HepG2 (cell line): ENCODE measurements around the gene IMPDH1. TPM values are rescaled to one million over a fixed set of nuclear protein-coding genes. Genes with fewer than 3 reads are reported as not detected.

ENCODE experiments used
- FOSL1 ChIP-seq: sonication (generic); formaldehyde crosslinking; IDR thresholded peaks from 2 replicates; pipeline ENCODE4 v1.9.0; 2021; ENCODE audit warnings: missing genetic modification reagents, borderline replicate concordance
- FOXO1 ChIP-seq: sonication (generic); formaldehyde crosslinking; IDR thresholded peaks from 2 replicates; pipeline ENCODE4 v1.4.0; 2020; ENCODE audit warnings: missing genetic modification reagents
- GMEB1 ChIP-seq: sonication (generic); formaldehyde crosslinking; IDR thresholded peaks from 2 replicates; pipeline ENCODE4 v1.5.1; 2020; ENCODE audit warnings: missing genetic modification reagents, mild to moderate bottlenecking, borderline replicate concordance
- MAZ ChIP-seq, 2 experiments: sonication (generic) in 1 of 2; formaldehyde crosslinking in 1 of 2; IDR thresholded peaks; 2 replicates each; pipeline versions ENCODE4 v1.5.0 to v1.6.1; 2012 to 2020; ENCODE audit warnings: low read depth in 2 of 2, mild to moderate bottlenecking in 2 of 2, borderline replicate concordance in 1 of 2, improper control_type of control experiment in 1 of 2, low read length in 1 of 2, missing genetic modification reagents in 1 of 2, moderate library complexity in 1 of 2
- MIER2 ChIP-seq: IDR thresholded peaks from 2 replicates; pipeline ENCODE4 v1.6.1; 2016; ENCODE audit warnings: missing biosample characterization, missing genetic modification reagents
- PLRG1 ChIP-seq: fragments of 450-650 bp; conservative IDR thresholded peaks from 2 replicates; pipeline ENCODE4 v1.6.1; 2016
- RNF219 ChIP-seq: sonication (generic); formaldehyde crosslinking; IDR thresholded peaks from 2 replicates; pipeline ENCODE4 v1.5.0; 2020; ENCODE audit warnings: mild to moderate bottlenecking, missing genetic modification reagents
- SMARCC2 ChIP-seq: fragments of 450-650 bp; IDR thresholded peaks from 2 replicates; pipeline ENCODE4 v1.6.1; 2017; ENCODE audit warnings: antibody characterized with exemption, mild to moderate bottlenecking
- TARDBP ChIP-seq: sonication (generic); formaldehyde crosslinking; IDR thresholded peaks from 2 replicates; pipeline ENCODE4 v1.8.0; 2022; ENCODE audit warnings: mild to moderate bottlenecking, missing genetic modification reagents
- ZNF678 ChIP-seq: sonication (generic); formaldehyde crosslinking; IDR thresholded peaks from 2 replicates; pipeline ENCODE4 v1.4.0; 2020; ENCODE audit warnings: mild to moderate bottlenecking, missing genetic modification reagents
- ZNF703 ChIP-seq: sonication (generic); formaldehyde crosslinking; IDR thresholded peaks from 2 replicates; pipeline ENCODE4 v1.5.1; 2020; ENCODE audit warnings: missing genetic modification reagents, mild to moderate bottlenecking, moderate library complexity, borderline replicate concordance
- ZNF878 ChIP-seq: sonication (generic); formaldehyde crosslinking; IDR thresholded peaks from 2 replicates; pipeline ENCODE4 v1.8.1; 2023; ENCODE audit warnings: mild to moderate bottlenecking, missing genetic modification reagents, moderate library complexity
- ZSCAN31 ChIP-seq: sonication (generic); formaldehyde crosslinking; IDR thresholded peaks from 2 replicates; pipeline ENCODE4 v1.5.0; 2020; ENCODE audit warnings: low read depth, mild to moderate bottlenecking, missing genetic modification reagents
- polyA plus RNA-seq, 8 experiments: library from polyadenylated mRNA; depleted of rRNA in 3 of 8; stranded (reverse) in 7 of 8; unstranded in 1 of 8; fragments of >200 nt; fragmentation: Illumina TruSeq in 4 of 8; extraction: Trizol in 4 of 8; gene quantifications; 2 replicates each; pipeline versions ENCODE4 v1.2.1 to v1.2.3, GENCODE V29; 2011 to 2016; ENCODE audit warnings: low read depth in 4 of 8, missing spikeins in 1 of 8, mixed read lengths in 1 of 8; ENCODE audit not compliant: insufficient read depth in 1 of 8
- total RNA-seq, 5 experiments: library from RNA; depleted of rRNA; stranded (reverse); fragments of >200 nt; fragmentation: Illumina TruSeq; extraction: Trizol; gene quantifications; 2 replicates each; pipeline ENCODE4 v1.2.3, GENCODE V29; 2016; ENCODE audit warnings: low read depth in 1 of 5
- TF ChIP-seq, protein P1 (sequence below): sonication (generic); formaldehyde crosslinking; IDR thresholded peaks from 2 replicates; pipeline ENCODE4 v1.4.0; 2020; ENCODE audit warnings: missing genetic modification reagents, borderline replicate concordance
- TF ChIP-seq, protein P2 (sequence below): sonication (generic); formaldehyde crosslinking; IDR thresholded peaks from 2 replicates; pipeline ENCODE4 v1.4.0; 2020; ENCODE audit warnings: mild to moderate bottlenecking, missing genetic modification reagents

IMPDH1 gene
- total and polyA plus RNA-seq, 2 of the 13 experiments (the other 11 are each of a cell fraction or from before 2014, with no cell fraction given): 22.8 to 34.0 TPM

GRCh38 chr7:128343554-128344430 is 66.0 kb downstream of the IMPDH1 start, which contains the start of gene RBM28 (continued):
- peak; percentile 88; the same call in 1 of the 2 replicates for TF ChIP-seq RNF219 (CRISPR knock-in tag)
- TF ChIP-seq SMARCC2: no peak
- TF ChIP-seq TARDBP (CRISPR knock-in tag): peak; percentile 95
- TF ChIP-seq MIER2: peak; percentile 82
- peak; percentile 100 for TF ChIP-seq ZNF878 (CRISPR knock-in tag)
- TF ChIP-seq, protein P1, sequence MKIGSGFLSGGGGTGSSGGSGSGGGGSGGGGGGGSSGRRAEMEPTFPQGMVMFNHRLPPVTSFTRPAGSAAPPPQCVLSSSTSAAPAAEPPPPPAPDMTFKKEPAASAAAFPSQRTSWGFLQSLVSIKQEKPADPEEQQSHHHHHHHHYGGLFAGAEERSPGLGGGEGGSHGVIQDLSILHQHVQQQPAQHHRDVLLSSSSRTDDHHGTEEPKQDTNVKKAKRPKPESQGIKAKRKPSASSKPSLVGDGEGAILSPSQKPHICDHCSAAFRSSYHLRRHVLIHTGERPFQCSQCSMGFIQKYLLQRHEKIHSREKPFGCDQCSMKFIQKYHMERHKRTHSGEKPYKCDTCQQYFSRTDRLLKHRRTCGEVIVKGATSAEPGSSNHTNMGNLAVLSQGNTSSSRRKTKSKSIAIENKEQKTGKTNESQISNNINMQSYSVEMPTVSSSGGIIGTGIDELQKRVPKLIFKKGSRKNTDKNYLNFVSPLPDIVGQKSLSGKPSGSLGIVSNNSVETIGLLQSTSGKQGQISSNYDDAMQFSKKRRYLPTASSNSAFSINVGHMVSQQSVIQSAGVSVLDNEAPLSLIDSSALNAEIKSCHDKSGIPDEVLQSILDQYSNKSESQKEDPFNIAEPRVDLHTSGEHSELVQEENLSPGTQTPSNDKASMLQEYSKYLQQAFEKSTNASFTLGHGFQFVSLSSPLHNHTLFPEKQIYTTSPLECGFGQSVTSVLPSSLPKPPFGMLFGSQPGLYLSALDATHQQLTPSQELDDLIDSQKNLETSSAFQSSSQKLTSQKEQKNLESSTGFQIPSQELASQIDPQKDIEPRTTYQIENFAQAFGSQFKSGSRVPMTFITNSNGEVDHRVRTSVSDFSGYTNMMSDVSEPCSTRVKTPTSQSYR: peak; percentile 80
- peak; percentile 90; the same call in 1 of the 2 replicates for TF ChIP-seq ZNF703 (CRISPR knock-in tag)
- 0 out of 2 replicates have a peak, but pooled peaks have one; percentile 37 for TF ChIP-seq FOSL1 (CRISPR knock-in tag)
- peak; percentile 83 for TF ChIP-seq FOXO1 (CRISPR knock-in tag)
- TF ChIP-seq PLRG1: no peak
- peak; percentile 98; the same call in 1 of the 2 replicates for TF ChIP-seq ZNF678 (CRISPR knock-in tag)
- TF ChIP-seq GMEB1 (CRISPR knock-in tag): peak; percentile 88
- peak; percentile 94; the same call in 1 of the 2 replicates for TF ChIP-seq ZSCAN31
- TF ChIP-seq, protein P2, sequence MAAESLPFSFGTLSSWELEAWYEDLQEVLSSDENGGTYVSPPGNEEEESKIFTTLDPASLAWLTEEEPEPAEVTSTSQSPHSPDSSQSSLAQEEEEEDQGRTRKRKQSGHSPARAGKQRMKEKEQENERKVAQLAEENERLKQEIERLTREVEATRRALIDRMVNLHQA: no peak
- TF ChIP-seq MAZ (IDR thresholded peaks at IDR 0.05; ENCODE audit: borderline replicate concordance, low read depth, low read length): peak; percentile 56; the same call in 1 of the 2 replicates
- peak; percentile 93 for TF ChIP-seq MAZ (CRISPR knock-in tag; IDR thresholded peaks at IDR 0.05; ENCODE audit: low read depth)
